H1 (cell line): ENCODE measurements around the gene NPIPB6. TPM values are rescaled to one million over a fixed set of nuclear protein-coding genes. Genes with fewer than 3 reads are reported as not detected.
"Not testable (repeated sequence)": the region's sequence is repeated elsewhere in the genome, so short reads cannot be mapped to it uniquely, and the experiment has no call there.

ENCODE experiments used
- CTCF ChIA-PET: fragments of 300-600 bp; sonication (Branson Sonifier 250); formaldehyde crosslinking; loops from one replicate; lab custom pipeline; 2021; ENCODE audit not compliant: partially characterized antibody; lab: Charles Lee
- POLR2A ChIA-PET: fragments of 300-600 bp; sonication (Branson Sonifier 250); formaldehyde crosslinking; loops from one replicate; lab custom pipeline; 2021; ENCODE audit warnings: inconsistent platforms; ENCODE audit not compliant: partially characterized antibody; lab: Charles Lee
- DNase-seq, 2 experiments: peaks; one replicate each; pipeline versions ENCODE4 v3.0.0 to v3.0.0-alpha.2; 2010 to 2022; ENCODE audit warnings: low spot score in 2 of 2, low read depth in 1 of 2, mixed read lengths in 1 of 2
- FAIRE-seq: peaks from 2 replicates; lab custom pipeline; 2011; peaks lifted over from hg19 to GRCh38; lab: Jason Lieb, UNC
- H2AFZ ChIP-seq: 2 replicates; pipeline ENCODE4 v1.8.1; 2012; ENCODE audit warnings: low read length, inconsistent platforms
- H2AK5ac ChIP-seq: 2 replicates; pipeline ENCODE4 v1.6.1; 2013; ENCODE audit warnings: low read depth, low read length
- H2BK120ac ChIP-seq: replicated peaks from 2 replicates; pipeline ENCODE3; 2013; ENCODE audit warnings: low read depth, low read length, inconsistent platforms
- H2BK12ac ChIP-seq: 2 replicates; pipeline ENCODE4 v1.6.1; 2013; ENCODE audit warnings: low read depth, low read length
- H2BK15ac ChIP-seq: 2 replicates; pipeline ENCODE4 v1.6.1; 2013; ENCODE audit warnings: low read length
- H2BK20ac ChIP-seq: 2 replicates; pipeline ENCODE4 v1.6.1; 2013; ENCODE audit warnings: low read length
- H2BK5ac ChIP-seq: 2 replicates; pipeline ENCODE4 v1.6.1; 2013; ENCODE audit warnings: low read depth, low read length
- H3K14ac ChIP-seq: 2 replicates; pipeline ENCODE4 v1.6.1; 2013; ENCODE audit warnings: inconsistent platforms; ENCODE audit not compliant: insufficient read length
- H3K18ac ChIP-seq: 2 replicates; pipeline ENCODE4 v1.6.1; 2013; ENCODE audit warnings: low read length; ENCODE audit errors: extremely low read depth
- H3K23ac ChIP-seq: 2 replicates; pipeline ENCODE4 v1.6.1; 2013; ENCODE audit warnings: inconsistent platforms; ENCODE audit not compliant: insufficient read length
- H3K23me2 ChIP-seq: 2 replicates; pipeline ENCODE4 v1.6.1; 2013; ENCODE audit warnings: low read depth, low read length
- H3K27ac ChIP-seq: 2 replicates; pipeline ENCODE4 v1.6.1; 2011; ENCODE audit warnings: low read depth, low read length, inconsistent platforms
- H3K27me3 ChIP-seq, 4 experiments: replicated peaks in 1 of 4; 1 replicate in 1 of 4; 2 replicates in 3 of 4; pipeline versions ENCODE4 v1.6.1 to v1.8.1; 2011 to 2013; ENCODE audit warnings: low read length in 3 of 4, mild to moderate bottlenecking in 3 of 4, inconsistent platforms in 2 of 4, mixed read lengths in 2 of 4, moderate library complexity in 1 of 4; ENCODE audit not compliant: control insufficient read depth in 3 of 4, insufficient read depth in 3 of 4; ENCODE audit errors: extremely low read depth in 1 of 4
- H3K36me3 ChIP-seq, 4 experiments: 2 replicates each; pipeline versions ENCODE4 v1.6.1 to v1.8.1; 2011 to 2013; ENCODE audit warnings: mild to moderate bottlenecking in 4 of 4, low read length in 3 of 4, moderate library complexity in 2 of 4, control low read depth in 1 of 4, inconsistent platforms in 1 of 4; ENCODE audit not compliant: insufficient read depth in 4 of 4, control insufficient read depth in 2 of 4
- H3K4ac ChIP-seq: replicated peaks from 2 replicates; pipeline ENCODE3; 2013; ENCODE audit warnings: low read length, low read depth, mixed read lengths, inconsistent platforms; ENCODE audit not compliant: insufficient read length
- H3K4me1 ChIP-seq, 4 experiments: replicated peaks in 1 of 4; 1 replicate in 1 of 4; 2 replicates in 3 of 4; pipeline versions ENCODE4 v1.6.1 to v1.8.1; 2011 to 2013; ENCODE audit warnings: low read length in 3 of 4, inconsistent platforms in 2 of 4, mixed read lengths in 1 of 4; ENCODE audit not compliant: insufficient read depth in 4 of 4, control insufficient read depth in 3 of 4
- H3K4me2 ChIP-seq, 2 experiments: 2 replicates each; pipeline versions ENCODE4 v1.6.1 to v1.8.1; 2011 to 2013; ENCODE audit warnings: low read depth in 2 of 2, low read length in 2 of 2, control low read depth in 1 of 2, inconsistent platforms in 1 of 2, mild to moderate bottlenecking in 1 of 2; ENCODE audit not compliant: insufficient read depth in 1 of 2
- H3K4me3 ChIP-seq, 4 experiments: fragments of 200-600, 300-600 bp in 1 of 4; sonication (generic), shearing (Covaris generic), sonication (Bioruptor Twin) in 1 of 4; 2 replicates each; pipeline versions ENCODE4 v1.5.1 to v1.8.1; 2011 to 2016; ENCODE audit warnings: low read length in 4 of 4, low read depth in 3 of 4, control low read depth in 2 of 4, inconsistent platforms in 2 of 4, mild to moderate bottlenecking in 2 of 4, mixed read lengths in 1 of 4, moderate library complexity in 1 of 4; ENCODE audit not compliant: insufficient read depth in 2 of 4; ENCODE audit errors: extremely low read depth in 1 of 4
- H3K56ac ChIP-seq: replicated peaks from 2 replicates; pipeline ENCODE3; 2013; ENCODE audit warnings: low read depth, mild to moderate bottlenecking, mixed read lengths, low read length, inconsistent platforms; ENCODE audit not compliant: insufficient read length
- H3K79me1 ChIP-seq: 2 replicates; pipeline ENCODE4 v1.6.1; 2013; ENCODE audit warnings: low read depth, low read length, control low read depth
- H3K79me2 ChIP-seq, 2 experiments: 2 replicates each; pipeline versions ENCODE4 v1.6.1 to v1.8.1; 2012 to 2013; ENCODE audit warnings: low read length in 2 of 2, mild to moderate bottlenecking in 2 of 2, inconsistent platforms in 1 of 2; ENCODE audit not compliant: insufficient read depth in 2 of 2, control insufficient read depth in 1 of 2
- H3K9ac ChIP-seq, 4 experiments: replicated peaks in 1 of 4; 1 replicate in 1 of 4; 2 replicates in 3 of 4; pipeline versions ENCODE4 v1.6.1 to v1.8.1; 2011 to 2013; ENCODE audit warnings: low read depth in 3 of 4, low read length in 3 of 4, control low read depth in 2 of 4, mild to moderate bottlenecking in 2 of 4, moderate library complexity in 2 of 4, inconsistent platforms in 1 of 4; ENCODE audit errors: extremely low read depth in 1 of 4
- H3K9me3 ChIP-seq, 2 experiments: 2 replicates each; pipeline versions ENCODE4 v1.6.1 to v1.8.1; 2012 to 2013; ENCODE audit warnings: mild to moderate bottlenecking in 2 of 2, moderate library complexity in 2 of 2, control low read depth in 1 of 2, inconsistent platforms in 1 of 2, low read depth in 1 of 2, low read length in 1 of 2, mixed read lengths in 1 of 2; ENCODE audit not compliant: insufficient read depth in 2 of 2
- H4K20me1 ChIP-seq, 2 experiments: replicated peaks in 1 of 2; 2 replicates each; pipeline versions ENCODE3 to v1.8.1; 2011 to 2013; ENCODE audit warnings: inconsistent platforms in 2 of 2, low read length in 2 of 2, mild to moderate bottlenecking in 1 of 2; ENCODE audit not compliant: insufficient read depth in 2 of 2, control insufficient read depth in 1 of 2
- H4K5ac ChIP-seq: 2 replicates; pipeline ENCODE4 v1.6.1; 2013; ENCODE audit warnings: low read length, low read depth, mixed read lengths, inconsistent platforms; ENCODE audit not compliant: insufficient read length
- H4K8ac ChIP-seq: 2 replicates; pipeline ENCODE4 v1.8.0; 2013; ENCODE audit warnings: mild to moderate bottlenecking, moderate library complexity, low read length, inconsistent platforms; ENCODE audit not compliant: insufficient read depth; ENCODE audit errors: extremely low read depth
- H4K91ac ChIP-seq: replicated peaks from 2 replicates; pipeline ENCODE3; 2013; ENCODE audit warnings: low read length, mixed read lengths, inconsistent platforms; ENCODE audit not compliant: insufficient read length
- WGBS, 2 experiments: shearing (Covaris generic) in 1 of 2; methylation state at CpG; one replicate each; pipeline versions ENCODE4 v1.1.6 to v1.1.7; 2013 to 2015; ENCODE audit warnings: low lambda C conversion rate in 2 of 2, mixed read lengths in 2 of 2, inconsistent platforms in 1 of 2, low coverage in 1 of 2, missing lambda C conversion rate in 1 of 2; ENCODE audit not compliant: insufficient replicate concordance in 2 of 2, insufficient coverage in 1 of 2, insufficient read length in 1 of 2; ENCODE audit errors: extremely low coverage in 1 of 2, missing lambda C conversion rate in 1 of 2; 5-methylcytosine and 5-hydroxymethylcytosine counted together
- polyA plus RNA-seq, 7 experiments: library from polyadenylated mRNA; depleted of rRNA in 3 of 7; stranded (reverse) in 5 of 7; unstranded in 2 of 7; fragments of >200 nt in 5 of 7; fragments of 200-250 nt in 2 of 7; gene quantifications; 1 replicate in 5 of 7; 2 replicates in 1 of 7; 4 replicates in 1 of 7; pipeline versions ENCODE4 v1.2.1 to v1.2.3, GENCODE V29; 2011 to 2013; ENCODE audit warnings: missing spikeins in 2 of 7, mixed read lengths in 2 of 7
- total RNA-seq: library from RNA; stranded (reverse); fragmentation: NEBNext Ultra II Directional; extraction: Animal tissue kit (Norgen Biotek cat#: 25700); gene quantifications from 2 replicates; pipeline ENCODE4 v1.2.1, GENCODE V29; 2021

Gene NPIPB6
- total and polyA plus RNA-seq, 2 of the 8 experiments (the other 6 are each of a cell fraction or from before 2014, with no cell fraction given) = 0.83 to 1.9 TPM

DNA sequence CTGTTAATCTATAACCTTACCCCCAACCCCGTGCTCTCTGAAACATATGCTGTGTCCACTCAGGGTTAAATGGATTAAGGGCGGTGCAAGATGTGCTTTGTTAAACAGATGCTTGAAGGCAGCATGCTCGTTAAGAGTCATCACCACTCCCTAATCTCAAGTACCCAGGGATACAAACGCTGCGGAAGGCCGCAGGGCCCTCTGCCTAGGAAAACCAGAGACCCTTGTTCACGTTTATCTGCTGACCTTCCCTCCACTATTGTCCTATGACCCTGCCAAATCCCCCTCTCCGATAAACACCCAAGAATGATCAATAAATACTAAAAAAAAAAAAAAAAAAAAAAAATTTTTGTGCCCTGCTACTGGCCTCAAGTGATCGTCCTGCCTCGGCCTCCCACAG, 14.5 kb upstream of the NPIPB6 start:
- H4K20me1 ChIP-seq, POLR2A ChIA-PET, H3K79me2 ChIP-seq, H4K8ac ChIP-seq, H4K5ac ChIP-seq, H2AK5ac ChIP-seq, H2BK5ac ChIP-seq, H3K18ac ChIP-seq, H3K27ac ChIP-seq, H2BK20ac ChIP-seq, H2AFZ ChIP-seq, H3K79me1 ChIP-seq, H3K23ac ChIP-seq, H2BK15ac ChIP-seq, H3K4me3 ChIP-seq, CTCF ChIA-PET, H3K4me1 ChIP-seq, H2BK12ac ChIP-seq, H3K36me3 ChIP-seq, H2BK120ac ChIP-seq, H3K14ac ChIP-seq, H3K4ac ChIP-seq, FAIRE-seq, H3K27me3 ChIP-seq, H3K4me2 ChIP-seq, H4K91ac ChIP-seq, DNase-seq, H3K9ac ChIP-seq, H3K23me2 ChIP-seq, H3K9me3 ChIP-seq, H3K56ac ChIP-seq: not testable (repeated sequence)
- 98% methylated on average over 4 of the region's 10 CpGs; no CpG with 5 or more reads in 1 of the 2 experiments for WGBS, 2 experiments

DNA sequence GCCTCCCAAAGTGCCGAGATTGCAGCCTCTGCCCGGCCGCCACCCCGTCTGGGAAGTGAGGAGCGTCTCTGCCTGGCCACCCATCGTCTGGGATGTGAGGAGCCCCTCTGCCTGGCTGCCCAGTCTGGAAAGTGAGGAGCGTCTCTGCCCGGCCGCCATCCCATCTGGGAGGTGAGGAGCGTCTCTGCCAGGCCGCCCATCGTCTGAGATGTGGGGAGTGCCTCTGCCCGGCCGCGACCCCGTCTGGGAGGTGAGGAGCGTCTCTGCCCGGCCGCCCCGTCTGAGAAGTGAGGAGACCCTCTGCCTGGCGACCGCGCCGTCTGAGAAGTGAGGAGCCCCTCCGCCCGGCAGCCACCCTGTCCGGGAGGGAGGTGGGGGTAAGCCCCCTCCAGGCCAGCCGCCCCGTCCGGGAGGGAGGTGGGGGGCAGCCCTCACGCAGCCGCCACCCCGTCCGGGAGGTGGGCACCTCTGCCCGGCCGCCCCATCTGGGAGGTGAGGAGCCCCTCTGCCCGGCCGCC, 13.9 kb upstream of the NPIPB6 start:
- H3K4me1 ChIP-seq, FAIRE-seq, H4K20me1 ChIP-seq, H2BK5ac ChIP-seq, H3K18ac ChIP-seq, H3K9me3 ChIP-seq, H3K23ac ChIP-seq, H3K9ac ChIP-seq, H4K5ac ChIP-seq, H3K23me2 ChIP-seq, H3K79me2 ChIP-seq, H2BK15ac ChIP-seq, H2BK120ac ChIP-seq, H2BK20ac ChIP-seq, H3K27ac ChIP-seq, H2AFZ ChIP-seq, H2AK5ac ChIP-seq, H3K4me3 ChIP-seq, H3K27me3 ChIP-seq, H3K14ac ChIP-seq, H3K4ac ChIP-seq, H3K36me3 ChIP-seq, H3K56ac ChIP-seq, H3K4me2 ChIP-seq, H2BK12ac ChIP-seq, H3K79me1 ChIP-seq, CTCF ChIA-PET, DNase-seq, POLR2A ChIA-PET, H4K91ac ChIP-seq, H4K8ac ChIP-seq: not testable (repeated sequence)
- no CpG with 5 or more reads among the region's 38 CpGs for WGBS, 2 experiments
